ENCODE measurements around the gene EBLN1.

Gene EBLN1

GRCh38 chr10:22217842-22218241, at the start of gene EBLN1:
Gene EBLN1 (minus strand): TSS chr10:22218015. CDS start chr10:22209983, 8,032 bp downstream.
- no peak for DNase-seq

GRCh38 chr10:22265839-22266537, 48.2 kb upstream of the EBLN1 start:
- DNase-seq: no peak

GRCh38 chr10:22263106-22263505, 45.3 kb upstream of the EBLN1 start:
- no peak for DNase-seq

DNA sequence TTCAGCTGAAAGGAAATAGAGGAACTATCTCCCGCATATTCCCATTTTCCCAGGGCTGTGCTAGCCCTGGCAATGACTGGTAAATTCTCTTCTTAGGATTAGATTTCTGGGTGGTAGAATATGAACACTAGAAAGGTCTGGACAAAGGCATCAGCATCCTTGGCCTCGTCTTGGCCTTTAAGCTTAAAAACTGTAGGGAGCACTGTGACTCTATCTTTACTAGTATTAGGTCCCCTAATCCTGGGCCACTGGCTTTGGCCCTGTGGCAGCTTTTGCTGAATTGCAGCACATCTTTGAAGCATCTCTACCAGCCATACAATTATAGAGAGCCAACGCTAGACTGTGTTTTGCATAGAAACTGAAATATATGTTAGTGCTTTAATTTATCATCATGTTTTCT, 41.5 kb upstream of the EBLN1 start:
- DNase-seq: no peak

DNA sequence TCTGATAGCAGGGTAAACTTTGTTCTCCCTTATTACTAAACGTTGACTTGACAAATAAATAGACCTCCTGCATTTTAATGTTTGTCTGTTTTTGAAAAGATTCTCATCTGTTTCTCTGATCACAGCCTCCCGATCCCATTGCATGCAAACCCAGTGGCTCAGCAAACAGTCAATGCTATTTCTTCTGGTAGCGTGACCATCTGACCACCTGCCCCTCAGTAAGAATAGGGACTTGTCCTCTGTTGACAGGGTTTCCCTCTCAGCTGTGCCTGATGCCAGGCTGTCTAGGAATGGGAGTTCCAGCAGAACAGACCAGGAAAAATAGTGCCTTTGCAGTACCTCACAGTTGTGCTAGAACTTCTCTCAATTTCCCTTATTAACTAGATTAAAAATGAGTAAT, 40.7 kb upstream of the EBLN1 start:
- no peak for DNase-seq

- peak; percentile 25 to 62 for DNase-seq
Observed at GRCh38 chr10:22253580-22253882, 35.7 kb upstream of the EBLN1 start.

DNA sequence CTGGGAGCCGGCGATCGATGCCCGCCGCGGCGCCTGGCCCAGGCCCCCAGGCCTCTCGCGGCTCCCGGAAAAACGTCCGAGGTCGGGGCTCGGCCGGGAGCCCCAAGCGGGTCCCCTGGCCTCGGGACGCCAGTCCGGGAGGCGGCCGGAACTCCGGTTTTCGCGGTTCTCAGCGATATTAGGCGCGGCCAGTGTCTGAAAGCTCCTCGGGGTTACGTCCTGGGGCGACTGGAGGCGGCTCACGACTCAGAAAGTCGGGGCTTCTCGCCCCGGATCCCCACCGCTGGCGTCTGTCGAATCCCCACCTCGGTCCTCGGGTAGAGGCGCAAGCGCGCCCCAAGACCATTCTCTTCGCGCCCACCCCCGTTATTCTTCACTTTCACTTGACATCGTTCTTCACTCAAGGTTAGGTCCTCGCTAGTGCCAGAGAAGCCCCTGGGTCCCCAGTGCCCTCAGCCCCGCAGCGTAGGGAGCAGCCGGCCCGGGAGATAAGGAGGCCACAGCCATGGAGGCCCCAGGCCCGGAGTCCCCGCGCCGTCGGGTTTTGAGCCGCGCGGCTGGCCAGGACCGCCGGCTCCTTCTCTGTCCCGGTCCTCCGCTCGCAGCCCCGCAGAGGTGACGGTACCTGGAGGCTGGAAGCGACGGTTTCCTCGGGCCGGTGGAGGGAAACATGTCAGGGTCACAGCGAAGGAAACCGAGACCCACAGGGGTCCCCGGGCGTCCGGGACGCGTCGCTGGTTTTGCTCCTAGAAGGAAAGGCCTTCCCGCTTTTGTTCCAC, 35.2 kb upstream of the EBLN1 start:
- peak; percentile 24 to 41 for DNase-seq

GRCh38 chr10:22252224-22252800, 34.5 kb upstream of the EBLN1 start:
- peak; percentile 23 to 37 for DNase-seq

DNA sequence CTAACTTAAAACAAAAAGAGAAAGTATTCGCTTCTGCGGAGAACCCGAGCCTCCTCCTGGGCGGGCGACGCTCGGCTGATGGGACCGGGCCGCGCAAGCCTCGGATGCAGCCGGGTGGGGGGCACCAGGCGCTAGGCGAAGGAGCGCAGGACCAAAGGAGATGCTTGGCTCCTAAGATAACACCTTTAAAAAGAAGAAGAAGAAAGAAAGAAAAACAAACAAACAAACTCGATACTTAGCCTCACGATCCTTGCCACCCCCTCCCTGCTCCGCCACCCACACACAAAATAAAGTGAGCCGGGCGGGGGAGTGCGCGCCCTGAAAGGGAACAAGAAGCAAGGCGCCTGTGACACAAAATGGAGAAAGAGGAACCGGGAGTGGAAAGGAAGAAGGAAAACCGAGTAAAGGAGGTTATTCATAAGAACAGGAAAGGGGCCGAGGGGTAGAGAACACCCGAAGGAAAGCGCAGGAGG, 34.0 kb upstream of the EBLN1 start:
- DNase-seq: peak; percentile 69 to 87

- DNase-seq: peak; percentile 33 to 37
Observed at GRCh38 chr10:22250897-22251660, 33.3 kb upstream of the EBLN1 start.

DNA sequence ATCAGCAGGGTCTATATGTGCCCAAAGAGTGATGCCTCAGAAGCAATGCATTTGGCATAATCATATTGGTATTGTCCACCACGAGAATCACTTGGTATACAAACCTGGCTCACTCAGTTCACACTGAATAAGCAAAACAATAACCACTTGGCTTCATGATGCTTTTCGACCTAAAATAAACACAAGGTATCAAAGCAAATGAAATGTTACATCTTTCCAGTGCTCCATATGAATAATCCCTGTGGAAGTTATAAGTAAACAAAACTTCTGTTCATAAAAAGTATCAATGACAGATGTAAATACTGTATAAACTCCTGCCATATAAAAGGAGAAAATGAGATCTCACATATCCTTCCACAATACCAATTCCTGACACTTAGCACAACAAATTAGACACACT, 29.8 kb upstream of the EBLN1 start:
- DNase-seq: no peak

- DNase-seq: peak; percentile 61 to 74
Observed at GRCh38 chr10:22246680-22247391, 29.0 kb upstream of the EBLN1 start.

GRCh38 chr10:22245567-22245966, 27.8 kb upstream of the EBLN1 start:
- no peak for DNase-seq

DNA sequence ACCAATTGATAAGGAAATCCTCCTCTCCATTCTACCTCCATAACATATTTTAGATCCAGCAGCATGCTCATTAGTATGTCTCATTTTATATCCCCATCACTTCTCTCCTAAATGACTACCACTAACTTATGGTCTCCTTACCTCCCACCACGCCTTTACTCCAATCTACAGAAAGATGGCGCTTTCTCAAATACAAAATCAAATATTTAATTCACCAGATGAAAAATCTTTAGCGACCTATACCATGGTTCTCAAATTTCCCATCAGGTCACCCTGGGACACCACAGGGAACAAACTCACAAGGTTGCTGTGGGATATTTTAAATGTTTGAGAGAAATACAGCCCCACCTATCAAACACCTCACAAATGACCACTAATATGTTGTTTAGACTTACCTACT, 27.0 kb upstream of the EBLN1 start:
- no peak for DNase-seq

DNA sequence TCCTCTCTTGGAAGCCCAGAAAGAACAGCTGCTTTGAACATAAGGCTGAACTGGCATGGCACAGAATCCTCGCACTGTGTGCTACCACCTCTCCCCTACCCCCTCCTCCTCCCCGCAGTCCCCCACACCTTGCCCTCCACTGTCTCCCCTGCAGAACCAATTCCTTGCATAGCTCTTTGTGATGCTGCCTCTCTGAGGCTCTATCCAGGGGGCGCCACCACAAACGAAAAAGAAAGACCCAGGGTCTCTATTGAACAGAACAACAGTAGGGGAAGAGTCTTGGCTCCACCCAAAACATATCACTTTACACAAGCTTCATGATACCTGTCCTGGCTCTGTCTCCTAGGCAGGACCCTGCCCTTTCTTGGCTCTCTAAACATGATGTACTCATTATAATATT, 26.2 kb upstream of the EBLN1 start:
- no peak for DNase-seq

GRCh38 chr10:22243321-22243720, 25.5 kb upstream of the EBLN1 start:
- no peak for DNase-seq

- no peak for DNase-seq
Observed at GRCh38 chr10:22231260-22231659, 13.4 kb upstream of the EBLN1 start.

DNA sequence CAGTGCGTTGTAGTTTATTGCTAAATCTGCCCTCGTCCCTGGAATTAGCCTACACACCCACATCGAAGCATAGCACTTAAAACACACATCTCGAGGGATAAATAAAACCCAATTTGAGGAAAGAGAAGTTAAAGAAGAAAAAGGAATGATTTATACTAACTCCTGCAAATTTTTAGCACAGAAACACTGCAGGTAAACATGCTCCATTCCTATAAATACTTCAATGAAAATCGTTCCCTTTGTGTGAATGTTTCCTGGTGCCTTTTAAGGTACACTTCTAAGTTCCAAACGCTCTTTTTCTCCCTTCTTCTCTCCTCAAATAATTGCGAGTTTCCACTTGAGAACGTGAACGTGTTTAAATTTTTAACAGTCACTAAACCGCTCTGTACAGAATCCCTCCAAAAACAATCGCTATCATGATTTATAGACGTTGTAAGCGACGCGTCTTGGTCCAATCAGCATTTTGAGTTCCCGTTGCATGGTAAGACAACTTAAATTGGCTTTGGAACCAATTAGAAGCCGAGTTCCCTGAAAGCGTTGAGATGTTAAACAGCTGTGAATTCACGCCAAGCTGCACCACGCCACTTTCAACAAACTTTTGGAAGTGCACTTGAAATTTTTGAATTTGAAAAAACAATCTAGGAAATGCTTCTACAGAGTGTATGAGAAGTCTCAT, 12.5 kb upstream of the EBLN1 start:
- DNase-seq: peak; percentile 38 to 53

- peak in 1 of 2 donors; percentile 22 for DNase-seq
Observed at GRCh38 chr10:22229802-22230157, 12.0 kb upstream of the EBLN1 start.

GRCh38 chr10:22228943-22229801, 11.4 kb upstream of the EBLN1 start:
- DNase-seq: peak; percentile 76 to 94

All from inflammatory macrophage treated with lipopolysaccharide for 1 hour (primary cell).